Nephron progenitor cell (in vitro differentiated cells): ENCODE results near the gene EMC9.
A peak's percentile ranks its signal among the peaks of the same experiment; 100 is the strongest.

ENCODE experiments used
- DNase-seq: peaks from one replicate; pipeline ENCODE4 v3.0.0; 2021
- H3K27ac Mint-ChIP-seq: 2 replicates; pipeline ENCODE4 v1.8.0; 2021; ENCODE audit warnings: mild to moderate bottlenecking, moderate library complexity, mixed read lengths
- H3K27me3 Mint-ChIP-seq: 2 replicates; pipeline ENCODE4 v1.8.0; 2021; ENCODE audit warnings: mild to moderate bottlenecking, low read depth, mixed read lengths; ENCODE audit not compliant: poor library complexity
- H3K36me3 Mint-ChIP-seq: 2 replicates; pipeline ENCODE4 v1.8.0; 2021; ENCODE audit warnings: low read depth, mixed read lengths
- H3K4me1 Mint-ChIP-seq: 2 replicates; pipeline ENCODE4 v1.8.0; 2021; ENCODE audit warnings: mixed read lengths
- H3K4me3 Mint-ChIP-seq: 2 replicates; pipeline ENCODE4 v1.8.0; 2021; ENCODE audit warnings: mild to moderate bottlenecking, moderate library complexity, mixed read lengths
- H3K9me3 Mint-ChIP-seq: 2 replicates; pipeline ENCODE4 v1.8.0; 2021; ENCODE audit warnings: mild to moderate bottlenecking, moderate library complexity, mixed read lengths
- TF ChIP-seq, protein P1 (sequence below): fragments of 200-600 bp; sonication (generic); IDR thresholded peaks from 2 replicates; pipeline ENCODE4 v1.5.0; 2021; ENCODE audit warnings: antibody characterized with exemption

The EMC9 gene, protein sequence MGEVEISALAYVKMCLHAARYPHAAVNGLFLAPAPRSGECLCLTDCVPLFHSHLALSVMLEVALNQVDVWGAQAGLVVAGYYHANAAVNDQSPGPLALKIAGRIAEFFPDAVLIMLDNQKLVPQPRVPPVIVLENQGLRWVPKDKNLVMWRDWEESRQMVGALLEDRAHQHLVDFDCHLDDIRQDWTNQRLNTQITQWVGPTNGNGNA

DNA sequence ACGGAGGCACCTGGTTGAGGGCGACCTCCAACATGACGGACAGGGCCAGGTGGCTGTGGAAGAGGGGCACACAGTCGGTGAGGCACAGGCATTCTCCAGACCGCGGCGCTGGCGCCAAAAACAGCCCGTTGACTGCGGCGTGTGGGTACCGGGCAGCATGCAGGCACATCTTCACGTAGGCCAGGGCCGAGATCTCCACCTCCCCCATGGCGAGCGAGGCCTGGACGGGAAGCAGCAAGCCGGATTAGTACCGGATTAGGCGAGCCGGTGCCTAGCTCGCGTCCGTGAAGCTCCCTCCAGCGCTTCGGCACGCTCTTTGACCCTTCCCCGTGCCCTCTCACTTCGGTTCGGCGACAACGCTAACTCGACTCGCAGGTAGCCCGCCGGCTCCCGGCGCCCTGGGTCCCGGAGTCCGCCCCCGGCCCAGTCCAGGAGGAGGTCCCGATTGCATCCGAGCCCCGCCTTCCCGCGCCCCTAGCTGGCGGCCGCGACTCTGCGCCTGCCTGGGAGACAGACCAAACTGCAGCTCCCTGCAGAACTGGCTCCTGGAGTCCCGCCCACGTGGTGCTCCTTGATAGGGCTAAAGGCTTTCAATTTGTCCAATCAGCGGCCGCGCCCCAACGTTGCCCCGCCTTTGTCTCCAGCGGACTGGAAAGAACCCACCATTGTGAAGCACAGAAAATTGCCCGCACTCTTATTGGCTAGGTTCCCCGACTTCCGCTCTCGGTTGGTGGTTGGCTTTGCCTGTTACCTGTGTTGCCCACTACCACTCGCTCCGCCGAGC is at the start of gene EMC9:
Gene EMC9, minus strand, starts transcription at position 495 of the 784 bp plus-strand sequence. Its CDS starts 287 bp downstream, at position 208.
- Mint-ChIP-seq H3K27ac (peak within 1 kb of the TSS; percentile 88), H3K36me3 (peaks cover 33% of the 10 kb centered on the region), H3K27me3 (peaks cover 9% of the 10 kb centered on the region), H3K4me1 (peaks cover 69% of the 10 kb centered on the region), H3K4me3 (peak within 1 kb of the TSS; percentile 95), H3K9me3 (no peaks in the 10 kb centered on the region)
- TF ChIP-seq, protein P1, sequence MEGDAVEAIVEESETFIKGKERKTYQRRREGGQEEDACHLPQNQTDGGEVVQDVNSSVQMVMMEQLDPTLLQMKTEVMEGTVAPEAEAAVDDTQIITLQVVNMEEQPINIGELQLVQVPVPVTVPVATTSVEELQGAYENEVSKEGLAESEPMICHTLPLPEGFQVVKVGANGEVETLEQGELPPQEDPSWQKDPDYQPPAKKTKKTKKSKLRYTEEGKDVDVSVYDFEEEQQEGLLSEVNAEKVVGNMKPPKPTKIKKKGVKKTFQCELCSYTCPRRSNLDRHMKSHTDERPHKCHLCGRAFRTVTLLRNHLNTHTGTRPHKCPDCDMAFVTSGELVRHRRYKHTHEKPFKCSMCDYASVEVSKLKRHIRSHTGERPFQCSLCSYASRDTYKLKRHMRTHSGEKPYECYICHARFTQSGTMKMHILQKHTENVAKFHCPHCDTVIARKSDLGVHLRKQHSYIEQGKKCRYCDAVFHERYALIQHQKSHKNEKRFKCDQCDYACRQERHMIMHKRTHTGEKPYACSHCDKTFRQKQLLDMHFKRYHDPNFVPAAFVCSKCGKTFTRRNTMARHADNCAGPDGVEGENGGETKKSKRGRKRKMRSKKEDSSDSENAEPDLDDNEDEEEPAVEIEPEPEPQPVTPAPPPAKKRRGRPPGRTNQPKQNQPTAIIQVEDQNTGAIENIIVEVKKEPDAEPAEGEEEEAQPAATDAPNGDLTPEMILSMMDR: no peak
- DNase-seq: peak; percentile 99

GRCh38 chr14:24190416-24190815 is 49.0 kb upstream of the EMC9 start:
- Mint-ChIP-seq H3K4me1 (peaks cover 57% of the 10 kb centered on the region), H3K27ac (no peak overlapping the region), H3K27me3 (peaks cover 10% of the 10 kb centered on the region), H3K36me3 (peaks cover 49% of the 10 kb centered on the region), H3K4me3 (no peak overlapping the region), H3K9me3 (no peaks in the 10 kb centered on the region)
- DNase-seq: no peak
- TF ChIP-seq, protein P1: no peak

GRCh38 chr14:24189460-24189859 is 48.1 kb upstream of the EMC9 start:
- H3K4me1 Mint-ChIP-seq: peaks cover 51% of the 10 kb centered on the region
- DNase-seq: no peak

DNA sequence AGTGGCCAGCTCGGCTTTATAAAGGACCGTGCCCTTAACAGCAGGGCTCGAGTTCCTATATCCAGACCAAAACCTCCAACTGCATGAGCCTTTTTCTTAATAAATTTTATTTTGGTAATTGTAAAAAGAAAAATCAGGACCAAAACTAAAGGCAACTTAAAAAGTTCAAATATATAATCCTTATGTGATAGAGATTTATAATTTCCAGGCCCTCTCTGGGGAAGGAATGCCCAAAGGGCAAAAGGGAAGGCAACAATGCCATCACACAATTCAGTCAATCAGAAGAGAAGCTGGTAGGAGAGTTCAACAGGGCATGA is 47.6 kb upstream of the EMC9 start:
- Mint-ChIP-seq H3K36me3 (peaks cover 41% of the 10 kb centered on the region), H3K27ac (peak overlapping the region; percentile 7), H3K4me3 (peak overlapping the region; percentile 89), H3K27me3 (peaks cover 10% of the 10 kb centered on the region), H3K4me1 (peaks cover 47% of the 10 kb centered on the region), H3K9me3 (no peaks in the 10 kb centered on the region)
- DNase-seq: no peak
- TF ChIP-seq, protein P1: no peak

More at GRCh38 chr14:24189460-24189859, 48.1 kb upstream of the EMC9 start:
- H3K9me3 Mint-ChIP-seq: no peaks in the 10 kb centered on the region
- H3K27ac Mint-ChIP-seq: peak overlapping the region; percentile 7
- H3K36me3 Mint-ChIP-seq: peaks cover 45% of the 10 kb centered on the region
- H3K27me3 Mint-ChIP-seq: peaks cover 10% of the 10 kb centered on the region
- TF ChIP-seq, protein P1: no peak
- H3K4me3 Mint-ChIP-seq: peak overlapping the region; percentile 89

- DNase-seq: peak; percentile 92
- Mint-ChIP-seq H3K36me3 (peaks cover 38% of the 10 kb centered on the region), H3K27ac (peak within 1 kb of the TSS; percentile 94), H3K27me3 (peaks cover 10% of the 10 kb centered on the region), H3K4me1 (peaks cover 44% of the 10 kb centered on the region), H3K4me3 (peak within 1 kb of the TSS; percentile 89), H3K9me3 (no peaks in the 10 kb centered on the region)
- TF ChIP-seq, protein P1: no peak
These were observed 47.1 kb upstream of the EMC9 start, which contains the start of gene IPO4 for GRCh38 chr14:24188251-24189058. Gene IPO4, minus strand, starts transcription at chr14:24188816. Its CDS starts 29 bp downstream, at chr14:24188787.
